Ascending aorta (tissue), 2 donors: ENCODE measurements around the gene SIAH1. TPM values are rescaled to one million over a fixed set of nuclear protein-coding genes. Genes with fewer than 3 reads are reported as not detected.

Experiments
- DNase-seq, 2 donors: peaks; one replicate each; pipeline ENCODE4 v3.0.0-alpha.2; 2019; ENCODE audit warnings: low spot score in 2 of 2
- H3K27ac ChIP-seq, 2 donors: fragments of 200-600 bp; sonication (generic); one replicate each; pipeline ENCODE4 v1.5.1; 2016 to 2017; ENCODE audit warnings: mild to moderate bottlenecking in 1 of 2
- H3K27me3 ChIP-seq: fragments of 200-600 bp; sonication (generic); one replicate; pipeline ENCODE4 v1.5.1; 2017
- H3K36me3 ChIP-seq, 2 donors: fragments of 200-600 bp; sonication (generic); one replicate each; pipeline ENCODE4 v1.5.1; 2016
- H3K4me1 ChIP-seq, 2 donors: fragments of 200-600 bp; sonication (generic); one replicate each; pipeline ENCODE4 v1.5.1; 2016 to 2017; ENCODE audit warnings: mild to moderate bottlenecking in 1 of 2
- H3K4me3 ChIP-seq, 2 donors: fragments of 200-600 bp; sonication (generic); one replicate each; pipeline ENCODE4 v1.5.1; 2016 to 2017; ENCODE audit warnings: mild to moderate bottlenecking in 1 of 2
- H3K9me3 ChIP-seq, 2 donors: fragments of 200-600 bp; sonication (generic); one replicate each; pipeline ENCODE4 v1.5.1; 2016
- intact Hi-C: fragments of 100-400 bp; cut with DNase I; formaldehyde crosslinking; loops from one replicate; pipeline ENCODE4 v1.15.1; 2023
- total RNA-seq: library from RNA; depleted of rRNA; stranded (reverse); fragments of >200 nt; gene quantifications from one replicate; pipeline ENCODE4 v1.1.0, GENCODE V29; 2016
- TF ChIP-seq, protein P1 (sequence below), 3 experiments: fragments of 200-600 bp in 2 of 3; fragments of 450-650 bp in 1 of 3; sonication (generic) in 2 of 3; IDR thresholded peaks; one replicate each; pipeline ENCODE4 v1.5.1; 2016 to 2019; ENCODE audit warnings: antibody characterized with exemption in 3 of 3, mild to moderate bottlenecking in 1 of 3, moderate library complexity in 1 of 3

SIAH1 gene
- total RNA-seq, 1 donor from 2014 or later, result 11.3 TPM

DNA sequence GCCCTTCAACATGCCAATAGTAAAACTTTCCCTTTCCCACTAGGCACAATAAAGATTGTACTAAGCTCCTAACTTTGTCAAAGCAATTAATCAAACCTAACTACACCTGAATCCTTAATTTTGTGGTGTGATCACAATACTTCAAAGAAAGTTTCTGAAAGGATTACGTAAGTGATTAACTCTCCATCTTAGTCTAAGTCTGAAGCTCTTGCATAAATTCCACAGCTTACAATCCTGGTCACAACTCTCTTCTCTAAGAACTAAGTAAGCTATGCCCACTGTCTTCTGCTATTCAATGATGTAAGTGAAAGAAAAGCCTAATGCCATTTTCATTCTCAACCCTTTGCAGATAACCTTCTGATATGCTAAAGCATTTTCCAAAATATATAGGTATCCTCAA lies 15.4 kb downstream of the SIAH1 start:
- no peak for DNase-seq
- intact Hi-C loops, result loop anchor here (5.0 kb wide), 2 partner anchors 168 to 253 kb away; no protein-coding TSS in a partner anchor
- Histone ChIP-seq H3K36me3 (no peaks in the 10 kb centered on the region), H3K27ac (no peak overlapping the region), H3K9me3 (no peaks in the 10 kb centered on the region), H3K27me3 (no peaks in the 10 kb centered on the region), H3K4me3 (no peak overlapping the region), H3K4me1 (peaks cover 11 to 29% of the 10 kb centered on the region in 2 donors)
- TF ChIP-seq, protein P1, sequence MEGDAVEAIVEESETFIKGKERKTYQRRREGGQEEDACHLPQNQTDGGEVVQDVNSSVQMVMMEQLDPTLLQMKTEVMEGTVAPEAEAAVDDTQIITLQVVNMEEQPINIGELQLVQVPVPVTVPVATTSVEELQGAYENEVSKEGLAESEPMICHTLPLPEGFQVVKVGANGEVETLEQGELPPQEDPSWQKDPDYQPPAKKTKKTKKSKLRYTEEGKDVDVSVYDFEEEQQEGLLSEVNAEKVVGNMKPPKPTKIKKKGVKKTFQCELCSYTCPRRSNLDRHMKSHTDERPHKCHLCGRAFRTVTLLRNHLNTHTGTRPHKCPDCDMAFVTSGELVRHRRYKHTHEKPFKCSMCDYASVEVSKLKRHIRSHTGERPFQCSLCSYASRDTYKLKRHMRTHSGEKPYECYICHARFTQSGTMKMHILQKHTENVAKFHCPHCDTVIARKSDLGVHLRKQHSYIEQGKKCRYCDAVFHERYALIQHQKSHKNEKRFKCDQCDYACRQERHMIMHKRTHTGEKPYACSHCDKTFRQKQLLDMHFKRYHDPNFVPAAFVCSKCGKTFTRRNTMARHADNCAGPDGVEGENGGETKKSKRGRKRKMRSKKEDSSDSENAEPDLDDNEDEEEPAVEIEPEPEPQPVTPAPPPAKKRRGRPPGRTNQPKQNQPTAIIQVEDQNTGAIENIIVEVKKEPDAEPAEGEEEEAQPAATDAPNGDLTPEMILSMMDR (IDR thresholded peaks at IDR 0.05), result no peak

DNA sequence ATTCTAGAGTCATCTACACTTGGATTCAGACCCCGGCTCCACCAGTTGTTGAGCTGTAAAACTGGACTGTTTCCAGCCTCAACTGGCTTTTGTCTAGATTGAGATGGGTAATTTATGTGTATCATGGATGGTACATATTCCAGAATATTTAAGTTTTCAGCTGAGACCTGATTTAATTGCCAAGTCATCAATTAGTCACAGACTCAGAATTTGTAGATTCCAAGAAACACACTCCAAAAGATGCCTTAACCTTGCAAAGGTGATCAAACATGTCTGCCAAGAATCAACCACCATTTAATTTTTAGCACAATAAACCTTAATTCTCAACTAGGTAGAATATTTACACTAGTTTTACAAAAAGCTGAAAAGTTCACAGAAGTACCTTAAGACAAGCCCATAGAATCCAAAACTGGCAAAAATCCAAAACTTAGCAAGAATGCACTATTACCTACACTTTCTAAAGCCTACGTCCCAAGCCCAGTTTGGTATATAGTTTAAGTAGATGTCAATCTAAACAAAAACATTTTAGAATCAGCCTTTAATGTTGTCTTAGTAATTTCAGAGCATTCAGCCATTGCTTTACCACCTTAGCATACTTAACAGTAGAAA lies 17.7 kb downstream of the SIAH1 start:
- no peak for DNase-seq
- Histone ChIP-seq H3K9me3 (no peaks in the 10 kb centered on the region), H3K27ac (no peak overlapping the region), H3K4me3 (no peak overlapping the region), H3K36me3 (no peaks in the 10 kb centered on the region), H3K27me3 (no peaks in the 10 kb centered on the region), H3K4me1 (peaks cover 5 to 13% of the 10 kb centered on the region in 2 donors)
- intact Hi-C loops, result loop anchor here (5.0 kb wide), 1 partner anchor 255 kb away; no protein-coding TSS in a partner anchor
- TF ChIP-seq, protein P1 (IDR thresholded peaks at IDR 0.05), result no peak

DNA sequence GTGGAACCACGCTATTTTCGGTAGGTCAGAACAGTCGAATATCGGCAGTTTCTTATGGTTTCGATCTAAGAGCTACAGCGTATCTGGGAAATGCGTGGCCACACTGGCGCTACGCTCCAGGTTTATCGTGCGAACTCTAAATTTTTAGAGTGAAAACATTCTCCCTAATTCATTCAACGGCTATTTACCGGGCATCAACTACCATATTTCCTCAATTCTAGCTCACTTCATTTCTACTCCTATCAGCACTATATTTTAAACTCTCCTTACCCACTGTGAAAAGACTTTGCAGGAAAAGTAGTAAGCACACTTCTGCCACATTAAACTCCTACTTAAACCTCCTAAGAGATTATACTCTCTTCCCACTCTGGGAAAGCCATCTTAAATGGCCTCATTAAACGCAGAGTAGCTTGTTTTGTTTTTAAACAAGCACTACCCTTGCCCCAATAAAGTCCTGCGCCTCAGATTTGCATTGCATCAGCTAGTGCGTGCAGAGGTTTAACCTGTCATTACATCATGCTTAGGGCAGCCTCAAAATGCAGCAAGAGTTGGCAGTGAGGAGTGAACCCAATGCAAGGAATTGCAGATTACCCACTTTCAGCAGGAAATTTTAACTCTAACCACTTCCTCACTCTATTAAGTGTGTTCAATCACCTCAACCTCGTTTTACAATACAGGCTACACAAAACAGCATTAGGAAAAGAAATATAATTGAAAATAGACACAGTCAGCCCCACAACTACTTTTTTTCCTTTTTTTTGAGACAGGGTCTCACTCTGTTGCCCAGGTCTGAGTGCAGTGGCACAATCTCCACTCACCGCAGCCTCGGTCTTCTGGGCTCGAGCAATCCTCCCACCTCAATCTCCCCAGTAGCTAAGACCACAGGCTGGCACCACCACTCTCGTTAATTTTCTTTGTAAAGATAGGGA lies 18.8 kb downstream of the SIAH1 start:
- H3K27ac ChIP-seq, result peak overlapping the region; percentile 87 to 90
- peaks cover 0 to 1% of the 10 kb centered on the region in 2 donors for H3K36me3 ChIP-seq
- H3K4me1 ChIP-seq, result peaks cover 5 to 13% of the 10 kb centered on the region in 2 donors
- H3K9me3 ChIP-seq, result no peaks in the 10 kb centered on the region
- no peaks in the 10 kb centered on the region for H3K27me3 ChIP-seq
- peak in 1 of 2 donors; percentile 73 for DNase-seq
- H3K4me3 ChIP-seq, result peak overlapping the region; percentile 58 to 75
- intact Hi-C loops, result loop anchor here (5.0 kb wide), 1 partner anchor 256 kb away; no protein-coding TSS in a partner anchor
- TF ChIP-seq, protein P1 (IDR thresholded peaks at IDR 0.05), result no peak

DNA sequence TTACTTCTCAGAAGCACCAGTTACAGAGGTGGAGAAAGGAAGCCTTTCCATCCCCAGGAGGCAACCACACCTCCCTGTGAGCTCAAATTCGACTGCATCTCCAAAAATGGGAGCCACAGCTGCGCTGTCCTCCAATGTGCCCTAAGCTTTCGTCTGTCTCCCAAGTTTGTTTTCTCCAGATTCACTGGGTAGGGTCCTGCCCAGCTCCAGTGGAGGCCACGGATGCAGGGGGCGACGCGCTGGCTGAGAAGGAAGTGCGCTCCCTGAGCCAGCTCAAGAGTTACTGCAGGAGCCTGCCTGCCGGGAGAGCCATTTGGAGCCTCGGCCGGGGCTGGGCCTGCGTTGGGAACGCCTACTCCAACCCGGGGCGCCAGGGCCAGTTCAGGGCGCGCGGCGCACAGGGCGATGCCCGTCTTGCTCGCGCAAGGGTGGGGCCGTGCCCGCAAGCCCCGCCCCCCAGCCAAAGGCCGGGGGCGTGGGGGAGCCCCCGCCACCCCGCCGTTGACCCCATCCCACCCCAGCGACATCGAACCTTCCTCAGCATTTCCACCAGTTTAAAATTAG lies 19.5 kb downstream of the SIAH1 start:
- peak overlapping the region; percentile 58 to 75 for H3K4me3 ChIP-seq
- no peaks in the 10 kb centered on the region for H3K9me3 ChIP-seq
- H3K27me3 ChIP-seq, result no peaks in the 10 kb centered on the region
- DNase-seq, result peak; percentile 64 to 93
- TF ChIP-seq, protein P1 (IDR thresholded peaks at IDR 0.05), result peak in 1 of 3 experiments; percentile 16
- H3K4me1 ChIP-seq, result peaks cover 5 to 13% of the 10 kb centered on the region in 2 donors
- intact Hi-C loops, result loop anchor here (1.0 to 5.0 kb wide), 2 partner anchors 19 to 257 kb away; no protein-coding TSS in a partner anchor
- peak overlapping the region; percentile 87 to 90 for H3K27ac ChIP-seq
- H3K36me3 ChIP-seq, result peaks cover 0 to 3% of the 10 kb centered on the region in 2 donors

DNA sequence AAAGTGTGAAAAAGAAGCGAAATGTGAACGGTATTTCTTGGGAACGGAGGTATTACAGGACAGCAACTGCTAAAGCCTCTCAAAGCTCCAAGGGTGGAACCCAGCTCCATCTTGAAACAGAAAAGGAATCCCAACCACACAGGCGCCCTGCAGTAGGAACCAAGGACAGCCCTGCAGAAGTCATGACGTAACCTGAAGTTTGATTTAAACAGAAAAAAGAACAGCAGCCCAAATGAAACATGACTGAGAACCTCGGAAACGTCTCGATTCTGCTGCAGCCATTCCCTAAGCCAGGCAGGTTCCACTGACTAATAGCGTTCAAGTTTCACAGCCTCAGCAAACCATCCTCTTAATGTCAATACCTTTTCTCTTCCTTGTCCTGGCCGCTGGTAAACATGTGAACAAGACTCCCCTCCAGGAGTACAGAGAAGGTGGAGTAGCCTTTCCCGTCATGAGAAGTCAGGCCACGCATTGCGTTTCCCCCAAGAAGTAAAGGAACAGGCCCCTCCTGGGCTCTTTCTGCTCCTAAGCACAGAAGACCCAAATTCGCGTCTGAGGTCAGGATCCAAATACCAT lies 20.1 kb downstream of the SIAH1 start:
- Histone ChIP-seq H3K4me3 (peak overlapping the region; percentile 58 to 75), H3K27me3 (no peaks in the 10 kb centered on the region), H3K27ac (peak overlapping the region; percentile 87 to 90), H3K9me3 (no peaks in the 10 kb centered on the region), H3K36me3 (peaks cover 0 to 3% of the 10 kb centered on the region in 2 donors), H3K4me1 (peaks cover 5 to 13% of the 10 kb centered on the region in 2 donors)
- intact Hi-C loops, result loop anchor here (1.0 to 5.0 kb wide), 2 partner anchors 19 to 257 kb away; no protein-coding TSS in a partner anchor
- TF ChIP-seq, protein P1 (IDR thresholded peaks at IDR 0.05), result no peak
- no peak for DNase-seq
